NCI-H2107 (cell line): ENCODE measurements around the gene FXYD4.

Source experiments
- DNase-seq: peaks from one replicate; lab custom pipeline; 2025; lab: John Stamatoyannopoulos, UW

Gene FXYD4

GRCh38 chr10:43344051-43344450 is 27.4 kb upstream of the FXYD4 start:
- no peak for DNase-seq

GRCh38 chr10:43347997-43348396 is 23.4 kb upstream of the FXYD4 start:
- DNase-seq: no peak

GRCh38 chr10:43348511-43349312 is 22.7 kb upstream of the FXYD4 start:
- peak; percentile 55 for DNase-seq

GRCh38 chr10:43350156-43350555 is 21.3 kb upstream of the FXYD4 start:
- DNase-seq: no peak

DNA sequence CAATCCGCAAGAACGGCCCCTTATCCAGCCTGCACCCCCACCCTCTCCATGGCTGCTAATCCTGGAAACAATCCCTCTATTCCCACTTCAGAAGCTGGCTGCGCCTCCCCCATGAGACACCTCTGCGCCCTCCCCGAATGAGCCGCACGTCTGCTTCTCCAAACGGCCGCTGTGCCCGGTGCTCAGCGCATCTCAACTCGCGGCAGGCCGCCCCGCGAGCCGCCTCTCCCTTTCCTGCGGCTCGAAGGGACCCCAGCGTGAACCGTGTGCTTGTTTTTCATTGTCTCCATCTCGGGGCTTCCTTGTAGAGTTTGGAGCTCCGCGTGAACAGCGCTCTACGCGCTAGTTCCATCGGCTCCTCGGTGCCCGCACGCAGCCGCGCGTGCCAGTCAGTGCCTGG is 20.8 kb upstream of the FXYD4 start:
- DNase-seq: no peak

DNA sequence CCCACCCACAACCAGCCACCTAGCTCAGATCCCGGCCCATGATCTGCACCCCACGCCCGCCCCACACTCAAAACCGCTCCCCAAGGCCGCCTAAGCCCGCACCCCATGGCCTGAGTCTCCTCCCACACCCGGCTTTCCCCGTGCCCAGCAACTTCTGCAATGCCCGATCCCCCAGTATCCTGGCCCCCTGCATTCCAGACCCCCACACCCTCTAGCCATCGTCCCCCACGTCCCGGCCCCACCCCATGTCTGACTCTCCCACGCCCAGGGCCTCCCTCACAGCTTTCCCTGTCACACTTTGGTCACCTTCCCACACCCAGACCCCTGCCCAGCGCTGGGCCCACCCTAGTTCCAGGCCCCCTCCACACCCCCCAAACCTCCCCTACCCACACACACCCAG is 20.1 kb upstream of the FXYD4 start:
- no peak for DNase-seq

DNA sequence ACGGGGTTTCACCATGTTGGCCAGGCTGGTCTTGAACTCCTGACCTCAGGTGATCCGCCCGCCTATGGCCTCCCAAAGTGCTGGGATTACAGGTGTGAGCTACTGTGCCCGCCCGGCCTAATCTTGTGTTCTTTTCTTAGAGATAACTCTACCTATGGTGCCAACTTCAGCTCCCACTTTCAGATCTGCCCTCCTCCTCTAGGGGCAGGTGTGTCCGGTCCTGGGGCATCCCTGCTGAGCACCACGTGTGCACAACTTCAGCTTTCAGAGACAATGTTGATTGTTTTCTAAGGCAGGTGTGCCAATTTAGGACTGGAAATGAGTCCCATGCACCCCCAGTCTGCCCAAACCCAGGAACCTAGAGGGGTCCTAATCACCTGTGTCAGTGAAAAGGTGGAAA is 18.5 kb upstream of the FXYD4 start:
- no peak for DNase-seq

DNA sequence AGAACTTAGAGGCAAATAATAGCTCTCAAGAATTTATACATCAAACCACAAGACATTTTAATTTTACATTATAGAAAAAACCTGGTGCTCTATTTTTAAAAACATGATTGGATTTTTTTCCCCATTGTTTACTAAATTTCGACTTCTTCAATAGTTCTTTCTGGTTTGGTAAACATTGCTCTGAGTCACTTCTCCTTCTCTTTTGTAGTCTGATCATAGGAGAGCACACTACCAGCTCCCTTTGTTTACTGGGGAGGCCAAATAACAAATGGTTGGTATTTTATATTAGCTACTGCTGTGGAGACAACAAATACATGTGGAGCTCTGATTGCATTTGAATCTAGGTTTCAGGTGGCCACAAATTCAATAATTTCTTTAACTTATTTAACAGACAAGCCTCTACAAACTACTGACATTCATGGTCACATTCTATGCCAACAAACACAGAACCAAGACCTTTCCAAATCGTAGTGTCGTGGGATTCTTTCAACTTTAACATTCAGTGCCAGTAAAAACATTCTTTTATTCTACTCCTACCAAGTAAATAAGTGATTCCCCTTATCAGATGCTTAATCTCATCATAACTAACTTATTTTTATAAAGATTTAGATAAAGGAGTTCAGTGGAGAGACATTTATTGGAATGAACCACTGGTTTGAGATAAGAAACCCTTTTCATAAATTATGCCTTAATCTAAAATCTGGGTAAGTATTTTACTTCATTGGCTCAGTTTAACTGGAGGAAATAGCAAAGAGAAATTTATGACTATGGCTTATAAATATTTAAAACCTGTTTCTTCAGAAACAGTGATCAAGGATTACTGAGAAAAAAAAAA is 17.7 kb upstream of the FXYD4 start:
- DNase-seq: no peak

DNA sequence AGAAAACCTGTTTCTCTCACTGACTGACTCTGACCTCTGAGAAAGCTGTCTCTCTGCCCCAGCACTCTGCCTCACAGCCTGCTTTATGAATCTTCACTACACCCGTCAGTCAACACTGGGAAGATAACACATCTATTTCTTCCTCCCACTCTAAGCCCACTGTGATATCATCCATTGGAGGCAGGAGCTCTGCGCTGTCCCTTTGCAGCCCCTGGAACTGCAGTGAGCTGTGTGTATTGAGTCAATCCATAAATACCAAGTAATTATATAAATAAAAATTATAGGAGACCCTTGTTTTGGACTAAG is 17.2 kb upstream of the FXYD4 start:
- no peak for DNase-seq

- DNase-seq: no peak
Measured at GRCh38 chr10:43354879-43355380, 16.5 kb upstream of the FXYD4 start.

DNA sequence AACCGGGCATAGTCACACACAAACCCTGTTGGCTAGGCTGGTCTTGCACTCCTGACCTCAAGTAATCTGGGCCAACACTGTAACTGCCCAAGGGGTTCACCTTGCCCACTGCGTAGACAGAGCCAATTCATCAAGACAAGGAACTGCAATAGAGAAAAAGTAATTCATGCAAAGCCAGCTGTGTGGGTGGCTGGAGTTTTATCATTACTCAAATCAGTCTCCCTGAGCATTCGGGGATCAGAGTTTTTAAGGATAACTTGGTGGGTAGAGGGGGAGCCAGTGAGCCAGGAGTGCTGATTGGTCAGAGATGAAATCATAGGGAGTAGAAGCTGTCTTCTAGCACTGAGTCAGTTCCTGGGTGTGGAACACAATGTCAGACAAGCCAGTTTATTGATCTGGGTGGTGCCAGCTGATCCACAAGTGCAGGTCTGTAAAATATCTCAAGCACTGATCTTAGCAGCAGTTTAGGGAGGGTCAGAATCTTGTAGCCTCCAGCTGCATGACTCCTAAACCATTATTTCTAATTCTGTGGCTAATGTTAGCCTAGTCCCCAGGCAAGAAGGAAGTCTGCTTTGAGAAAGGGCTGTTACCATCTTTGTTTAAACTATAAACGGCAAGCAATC is 15.6 kb upstream of the FXYD4 start:
- DNase-seq: no peak

- no peak for DNase-seq
Measured at GRCh38 chr10:43360086-43360485, 11.3 kb upstream of the FXYD4 start.

- no peak for DNase-seq
Measured at GRCh38 chr10:43361547-43362190, 9.8 kb upstream of the FXYD4 start.

DNA sequence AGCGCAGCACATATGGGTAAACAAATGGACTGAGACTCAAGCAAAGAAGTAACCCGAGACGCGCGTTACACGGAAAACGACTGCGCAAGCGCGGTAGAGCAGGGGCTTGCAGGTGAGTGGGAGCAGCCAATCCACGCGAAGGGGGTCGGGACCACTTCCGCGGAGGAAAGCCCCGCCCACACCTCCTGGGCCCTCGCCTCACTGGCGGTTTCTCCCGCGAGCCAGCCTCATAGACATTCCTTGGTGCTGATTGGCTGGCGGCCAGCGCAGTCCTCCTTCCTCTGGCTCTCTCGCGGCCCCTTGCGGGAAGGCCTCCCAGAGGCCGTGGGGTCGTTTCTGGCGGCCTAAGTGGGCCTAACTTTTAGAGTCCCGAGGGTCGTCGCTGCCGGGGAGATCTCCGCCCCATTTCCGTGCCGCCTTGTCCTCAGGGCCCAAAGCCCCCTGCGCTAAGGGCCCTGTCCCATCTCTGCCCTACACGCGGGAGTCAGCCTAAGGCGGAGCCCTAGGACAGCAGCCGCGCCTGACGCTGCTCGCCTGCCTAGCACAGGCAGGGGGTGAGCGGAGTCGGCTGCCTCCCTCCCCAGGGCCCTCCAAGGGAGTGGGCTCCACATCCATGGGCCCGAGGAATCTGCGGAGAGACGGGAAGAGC is 9.1 kb upstream of the FXYD4 start:
- DNase-seq: peak; percentile 84

DNA sequence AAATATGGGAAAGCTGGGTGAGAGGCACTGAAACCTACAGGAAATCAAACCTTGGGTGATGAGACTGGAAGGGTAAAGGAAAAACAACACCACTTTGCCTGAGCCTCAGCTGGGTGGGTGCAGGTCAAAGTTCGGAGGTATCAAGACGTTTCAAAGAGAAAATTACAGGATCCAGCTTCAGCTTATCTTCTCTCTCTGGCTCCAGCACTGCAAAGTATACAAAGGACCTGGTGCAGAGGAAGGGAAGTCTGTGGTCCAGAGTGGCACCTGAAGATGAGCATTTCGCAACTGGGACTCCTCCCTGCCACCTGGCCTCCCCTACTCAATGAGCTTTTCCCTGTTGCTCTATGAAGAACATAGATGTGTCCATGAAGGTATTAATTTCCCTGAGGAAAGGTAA is 6.4 kb upstream of the FXYD4 start:
- DNase-seq: no peak

- DNase-seq: no peak
Measured at GRCh38 chr10:43369921-43370320, 1.5 kb upstream of the FXYD4 start.

DNA sequence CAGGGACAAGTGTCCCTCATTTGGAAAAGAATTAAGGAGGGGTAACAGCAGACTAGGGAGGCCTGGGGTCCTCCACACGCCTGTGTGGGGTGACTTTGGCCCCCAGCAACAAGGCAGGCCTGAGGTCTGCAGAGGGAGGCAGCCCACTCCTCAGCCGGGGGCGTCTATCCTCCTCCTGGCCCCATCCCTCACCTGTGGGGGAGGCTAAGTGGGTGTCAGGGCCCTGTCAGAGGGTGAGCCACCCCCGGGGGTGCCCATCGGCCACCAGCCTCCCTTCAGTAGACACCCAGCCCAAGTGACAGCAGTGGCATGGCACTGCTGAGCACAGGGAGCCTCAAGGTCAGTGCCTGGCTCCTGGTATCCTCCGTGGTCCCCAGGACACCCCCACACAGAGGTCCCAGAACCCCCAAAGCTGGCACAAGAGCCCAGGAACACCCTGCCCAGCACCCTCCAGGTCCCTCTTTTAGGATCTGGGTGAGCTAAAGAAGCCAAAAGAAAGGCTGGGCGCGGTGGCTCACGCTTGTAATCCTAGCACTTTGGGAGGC is 693 bp upstream of the FXYD4 start:
- no peak for DNase-seq

DNA sequence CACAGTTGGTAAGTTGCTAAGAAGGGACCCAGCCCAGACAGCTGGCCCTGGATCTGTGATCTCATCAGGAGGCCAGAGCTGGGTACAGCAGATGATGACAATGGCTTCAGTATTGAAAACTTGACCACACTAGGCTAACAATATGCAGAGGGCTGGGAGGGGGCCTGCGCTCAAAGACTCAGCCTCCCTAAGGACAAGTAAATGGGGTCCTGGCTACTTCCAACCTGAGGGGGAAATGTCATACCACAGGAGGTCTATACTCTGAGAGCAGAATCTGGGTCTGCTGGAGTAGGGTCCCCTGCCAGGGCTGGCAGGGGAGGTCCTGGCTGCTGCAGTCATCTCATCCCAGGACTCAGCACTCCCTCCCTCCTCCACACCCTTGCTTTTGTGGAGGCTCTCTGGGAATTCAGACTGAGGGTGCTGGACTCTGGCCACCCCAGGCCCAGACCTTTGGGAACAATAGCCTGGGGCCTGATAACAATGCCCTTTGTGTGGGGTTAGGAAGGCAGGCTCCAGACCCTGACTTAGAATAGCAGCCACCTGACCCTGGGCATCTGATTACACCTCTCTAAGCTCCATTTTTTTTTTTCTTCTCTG is 1.4 kb downstream of the FXYD4 start:
- no peak for DNase-seq

DNA sequence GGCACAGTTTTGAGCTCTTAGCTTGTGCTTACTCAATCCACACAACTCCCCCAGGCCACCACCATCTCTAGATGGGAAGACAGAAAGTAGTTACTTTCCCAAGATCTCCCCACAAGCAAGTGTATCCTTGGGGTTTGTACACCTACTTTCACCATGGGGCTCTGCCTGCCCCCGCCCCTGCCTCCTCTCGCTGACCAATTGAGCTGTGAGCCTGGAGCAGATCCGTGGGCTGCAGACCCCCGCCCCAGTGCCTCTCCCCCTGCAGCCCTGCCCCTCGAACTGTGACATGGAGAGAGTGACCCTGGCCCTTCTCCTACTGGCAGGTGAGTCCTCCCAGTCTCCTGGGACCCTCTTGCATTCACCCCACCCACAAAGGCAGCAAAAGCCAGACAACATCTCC is 2.0 kb downstream of the FXYD4 start:
- DNase-seq: no peak

DNA sequence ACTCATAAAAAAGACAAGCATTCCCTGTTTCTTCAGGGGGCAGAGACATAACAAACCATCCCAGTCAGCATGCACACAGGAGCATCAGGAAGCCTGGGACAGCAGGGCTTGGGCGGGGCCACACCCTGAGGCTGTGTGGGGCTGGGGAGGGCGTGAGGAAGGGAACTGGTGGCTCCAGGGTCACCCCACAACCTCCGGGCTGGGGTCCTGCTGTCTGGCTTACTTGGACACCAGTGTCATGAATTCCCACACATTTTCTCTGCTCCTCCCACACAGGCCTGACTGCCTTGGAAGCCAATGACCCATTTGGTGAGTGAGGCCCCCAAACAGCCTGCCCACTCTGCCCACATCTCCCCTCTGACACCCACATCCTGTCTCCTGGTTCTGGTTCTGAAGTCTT is 2.8 kb downstream of the FXYD4 start:
- no peak for DNase-seq

- no peak for DNase-seq
Measured at GRCh38 chr10:43375401-43376020, 4.1 kb downstream of the FXYD4 start.
